Muscle of leg (tissue), 11 donors: Measurements from ENCODE around the gene MANEAL. TPM values are rescaled to one million over a fixed set of nuclear protein-coding genes. Genes with fewer than 3 reads are reported as not detected.
"Not testable (repeated sequence)": the region's sequence is repeated elsewhere in the genome, so short reads cannot be mapped to it uniquely, and the experiment has no call there.

Source experiments
- DNase-seq: peaks from one replicate; pipeline ENCODE4 v3.0.0; 2013
- H3K27ac ChIP-seq: one replicate; pipeline ENCODE4 v1.5.1; 2013; ENCODE audit warnings: mild to moderate bottlenecking, low read length, control low read depth
- H3K27me3 ChIP-seq: one replicate; pipeline ENCODE4 v1.6.1; 2013; ENCODE audit warnings: low read length; ENCODE audit not compliant: control insufficient read depth, insufficient read depth
- H3K36me3 ChIP-seq: one replicate; pipeline ENCODE4 v1.6.1; 2013; ENCODE audit warnings: low read length; ENCODE audit not compliant: control insufficient read depth, insufficient read depth
- H3K4me1 ChIP-seq: one replicate; pipeline ENCODE4 v1.6.1; 2013; ENCODE audit warnings: low read length; ENCODE audit not compliant: control insufficient read depth, insufficient read depth
- H3K4me3 ChIP-seq: one replicate; pipeline ENCODE4 v1.5.1; 2013; ENCODE audit warnings: low read length, control low read depth
- H3K9me3 ChIP-seq: replicated peaks from 2 replicates; pipeline ENCODE4 v1.6.1; 2013; ENCODE audit warnings: low read depth, low read length; ENCODE audit not compliant: control insufficient read depth
- WGBS: methylation state at CpG from one replicate; pipeline ENCODE4 v1.1.5; 2013; ENCODE audit warnings: missing lambda C conversion rate; ENCODE audit not compliant: insufficient coverage; 5-methylcytosine and 5-hydroxymethylcytosine counted together
- polyA plus RNA-seq, 8 donors: library from polyadenylated mRNA; unstranded; fragments of 120-200 nt; gene quantifications; one replicate each; pipeline versions ENCODE4 v1.2.1 to v1.2.3, GENCODE V29; 2013; ENCODE audit warnings: inconsistent platforms in 1 of 8, low replicate concordance in 1 of 8; ENCODE audit not compliant: insufficient read length in 8 of 8, insufficient read depth in 1 of 8
- total RNA-seq: library from RNA; stranded (reverse); fragments of 120-200 nt; gene quantifications from one replicate; pipeline ENCODE4 v1.2.4, GENCODE V29; 2013

The MANEAL gene
- total and polyA plus RNA-seq, 9 donors, result 2.0 to 3.7 (median 2.7) TPM

GRCh38 chr1:37761416-37762095, 32.1 kb upstream of the MANEAL start:
- no peak for DNase-seq
- no peaks in the 10 kb centered on the region for H3K36me3 ChIP-seq
- 44% methylated on average over 66 of the region's 68 CpGs for WGBS
- no peaks in the 10 kb centered on the region for H3K9me3 ChIP-seq
- peaks cover 51% of the 10 kb centered on the region for H3K27me3 ChIP-seq
- no peak overlapping the region for H3K27ac ChIP-seq
- H3K4me3 ChIP-seq, result no peak overlapping the region
- no peaks in the 10 kb centered on the region for H3K4me1 ChIP-seq

GRCh38 chr1:37762516-37762915, 31.1 kb upstream of the MANEAL start:
- Histone ChIP-seq H3K9me3 (no peaks in the 10 kb centered on the region), H3K27me3 (peaks cover 56% of the 10 kb centered on the region), H3K4me3 (no peak overlapping the region), H3K27ac (no peak overlapping the region), H3K4me1 (no peaks in the 10 kb centered on the region), H3K36me3 (no peaks in the 10 kb centered on the region)
- DNase-seq, result no peak
- no CpG with 5 or more reads among the region's 2 CpGs for WGBS

DNA sequence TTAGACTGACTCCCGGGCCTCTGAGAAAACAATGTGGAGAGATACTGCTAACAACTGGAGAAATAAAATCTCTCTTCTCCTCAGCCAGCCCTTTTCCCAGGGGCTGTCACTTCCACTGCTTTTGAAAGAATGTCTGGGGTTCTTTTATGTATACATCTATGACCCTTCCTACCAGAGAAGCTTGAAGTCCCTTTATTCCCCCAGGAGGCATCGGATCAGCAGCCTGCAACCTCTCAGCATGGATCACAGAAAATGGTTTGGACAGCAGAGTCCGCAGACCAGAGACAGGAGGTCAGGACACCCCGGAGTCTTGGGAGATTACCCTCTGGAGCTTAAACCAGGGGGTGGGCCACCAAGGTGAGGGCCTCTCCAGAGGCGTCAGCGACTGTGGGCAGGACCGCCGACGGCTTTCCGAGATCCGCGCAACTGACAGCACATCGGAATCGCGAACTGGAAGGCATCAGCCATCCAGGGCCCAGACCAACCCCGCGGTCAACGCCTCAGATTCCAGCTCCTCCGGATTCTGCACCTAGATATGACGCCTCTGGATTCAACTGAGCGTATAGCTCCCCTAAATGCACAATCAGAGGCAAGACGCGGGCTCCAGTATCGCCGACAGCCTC, 29.7 kb upstream of the MANEAL start:
- 18% methylated on average over 23 of the region's 25 CpGs for WGBS
- DNase-seq, result no peak
- H3K4me3 ChIP-seq, result no peak overlapping the region

GRCh38 chr1:37764414-37764825, 29.2 kb upstream of the MANEAL start:
- Histone ChIP-seq H3K4me3 (no peak overlapping the region), H3K9me3 (no peaks in the 10 kb centered on the region), H3K36me3 (no peaks in the 10 kb centered on the region), H3K27me3 (peaks cover 56% of the 10 kb centered on the region), H3K27ac (no peak overlapping the region), H3K4me1 (no peaks in the 10 kb centered on the region)
- peak; percentile 61 for DNase-seq
- WGBS, result 2% methylated on average over 29 of the region's 29 CpGs

More for the DNA sequence above, 29.7 kb upstream of the MANEAL start:
- H3K9me3 ChIP-seq, result no peaks in the 10 kb centered on the region
- no peak overlapping the region for H3K27ac ChIP-seq
- no peaks in the 10 kb centered on the region for H3K4me1 ChIP-seq
- H3K27me3 ChIP-seq, result peaks cover 56% of the 10 kb centered on the region
- no peaks in the 10 kb centered on the region for H3K36me3 ChIP-seq

- peaks cover 56% of the 10 kb centered on the region for H3K27me3 ChIP-seq
- no peak within 1 kb of the TSS for H3K27ac ChIP-seq
- WGBS, result under 1% methylated on average over 23 of the region's 33 CpGs
- no peaks in the 10 kb centered on the region for H3K4me1 ChIP-seq
- no peaks in the 10 kb centered on the region for H3K36me3 ChIP-seq
- no peak within 1 kb of the TSS for H3K4me3 ChIP-seq
- no peaks in the 10 kb centered on the region for H3K9me3 ChIP-seq
- DNase-seq, result no peak
These were observed 28.7 kb upstream of the MANEAL start, which contains the start of gene EPHA10 for GRCh38 chr1:37764888-37765441. Gene EPHA10 (minus strand): TSS chr1:37765120. CDS start chr1:37765066, 54 bp downstream.

GRCh38 chr1:37765916-37766664, 27.6 kb upstream of the MANEAL start:
- Histone ChIP-seq H3K36me3 (no peaks in the 10 kb centered on the region), H3K27me3 (peaks cover 53% of the 10 kb centered on the region), H3K4me1 (no peaks in the 10 kb centered on the region), H3K9me3 (no peaks in the 10 kb centered on the region), H3K27ac (no peak overlapping the region), H3K4me3 (no peak overlapping the region)
- DNase-seq, result no peak
- whole genome bisulfite sequencing, result 7% methylated on average over 19 of the region's 27 CpGs

DNA sequence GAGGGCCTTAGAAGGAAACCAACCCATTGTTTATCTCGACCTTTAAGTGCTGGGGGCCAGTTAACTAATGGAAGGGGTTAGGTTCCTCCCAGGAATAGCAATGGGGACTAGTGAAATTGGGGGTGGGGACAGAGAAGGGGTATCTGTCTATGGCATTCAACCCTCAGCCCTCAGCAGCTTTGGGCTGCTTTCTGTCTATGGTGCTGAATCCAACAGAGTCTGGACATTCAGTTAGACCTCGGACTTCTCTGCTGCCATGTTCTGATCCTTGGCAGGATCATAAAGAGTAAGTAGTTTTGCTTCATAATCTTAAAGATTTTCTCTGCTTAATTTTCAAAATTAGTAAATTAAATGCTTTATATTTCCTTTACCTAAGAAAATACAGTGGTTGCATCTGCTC, 26.2 kb upstream of the MANEAL start:
- Histone ChIP-seq H3K9me3 (no peaks in the 10 kb centered on the region), H3K36me3 (no peaks in the 10 kb centered on the region), H3K27me3 (peaks cover 43% of the 10 kb centered on the region), H3K4me3 (no peak overlapping the region), H3K27ac (no peak overlapping the region), H3K4me1 (no peaks in the 10 kb centered on the region)
- WGBS, result no CpG with 5 or more reads among the region's 2 CpGs
- DNase-seq, result no peak

GRCh38 chr1:37771440-37771839, 22.2 kb upstream of the MANEAL start:
- not testable (repeated sequence) for H3K27me3 ChIP-seq, H3K27ac ChIP-seq, H3K9me3 ChIP-seq, H3K4me3 ChIP-seq, H3K36me3 ChIP-seq, DNase-seq, H3K4me1 ChIP-seq

DNA sequence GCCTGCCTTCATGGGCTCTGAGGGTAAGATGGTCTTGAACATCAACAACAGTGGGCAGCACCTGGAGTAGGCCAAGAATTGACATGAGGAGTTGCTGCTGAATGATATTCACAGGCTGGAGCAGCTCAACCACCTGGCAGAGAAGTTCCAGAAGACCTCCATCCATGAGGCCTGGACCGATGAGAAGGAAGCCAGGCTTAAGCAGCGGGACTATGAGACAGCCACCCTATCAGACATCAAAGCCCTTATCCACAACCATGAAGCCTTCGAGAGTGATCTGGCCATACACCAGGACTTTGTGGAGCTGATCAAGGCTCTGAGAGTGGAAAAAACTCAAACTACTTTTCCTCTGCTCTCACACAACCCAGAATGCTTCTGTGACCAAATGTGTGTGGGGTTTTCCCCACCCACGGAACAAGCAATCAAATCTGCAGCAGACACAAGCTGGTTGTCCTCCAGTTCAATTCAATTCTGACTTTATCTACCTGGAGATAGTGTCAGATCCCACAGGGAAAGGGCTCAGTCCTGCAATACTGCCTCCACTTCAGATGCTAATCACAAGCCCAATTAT, 16.6 kb upstream of the MANEAL start:
- WGBS, result 64% methylated on average over 3 of the region's 4 CpGs
- Histone ChIP-seq H3K9me3 (no peaks in the 10 kb centered on the region), H3K4me3 (no peak overlapping the region), H3K27me3 (peaks cover 4% of the 10 kb centered on the region), H3K36me3 (no peaks in the 10 kb centered on the region), H3K4me1 (no peaks in the 10 kb centered on the region), H3K27ac (no peak overlapping the region)
- DNase-seq, result no peak

- WGBS, result 75% methylated on average over 2 of the region's 3 CpGs
- Histone ChIP-seq H3K36me3 (no peaks in the 10 kb centered on the region), H3K4me3 (no peak overlapping the region), H3K9me3 (no peaks in the 10 kb centered on the region), H3K27me3 (peaks cover 4% of the 10 kb centered on the region), H3K4me1 (no peaks in the 10 kb centered on the region), H3K27ac (no peak overlapping the region)
- no peak for DNase-seq
These were observed 15.0 kb upstream of the MANEAL start for GRCh38 chr1:37778654-37779053.
